K562 (cell line): ENCODE measurements around the gene RELL2. TPM values are rescaled to one million over a fixed set of nuclear protein-coding genes. Genes with fewer than 3 reads are reported as not detected.

Experiments used
- ATAC-seq: fragments of 200-7000 bp; cut with Tn5 transposase; 3 replicates; pipeline ENCODE4 v1.9.1; 2020; ENCODE audit warnings: moderate library complexity
- BruUV-seq: library from RNA; stranded (reverse); fragments of 400-500 nt; replicated peaks from 2 replicates; lab custom pipeline; 2021; lab: Mats Ljungman, UMichigan
- CTCF ChIA-PET: fragments of 300-600 bp; formaldehyde crosslinking; extraction: SDS; loops from one replicate; lab custom pipeline; 2021; ENCODE audit warnings: low intra/inter-chr PET ratio; lab: Yijun Ruan, JAX
- POLR2A ChIA-PET: fragments of 300-600, 350-650 bp; sonication (Branson Sonifier 250); formaldehyde crosslinking; extraction: SDS; loops from one replicate; lab custom pipeline; 2021; ENCODE audit warnings: antibody characterized with exemption, inconsistent platforms; lab: Yijun Ruan, JAX
- DNase-seq, 4 experiments: peaks; one replicate each; pipeline versions ENCODE4 v3.0.0 to v3.0.0-alpha.2; 2011 to 2018; ENCODE audit warnings: low spot score in 3 of 4, mixed read lengths in 3 of 4; ENCODE audit errors: extremely low read depth in 1 of 4
- FAIRE-seq: peaks from 2 replicates; lab custom pipeline; 2011; peaks lifted over from hg19 to GRCh38; lab: Jason Lieb, UNC
- H2AFZ ChIP-seq: 2 replicates; pipeline ENCODE4 v1.6.0; 2011; ENCODE audit warnings: low read depth, low read length, control low read depth, inconsistent platforms
- H3K27ac ChIP-seq: fragments of 200-600 bp; 3 replicates; pipeline ENCODE4 v1.8.0; 2011; ENCODE audit warnings: low read depth, mild to moderate bottlenecking, control low read depth, inconsistent platforms, low read length, moderate library complexity, mixed read lengths; ENCODE audit errors: extremely low read depth
- H3K27me3 ChIP-seq, 2 experiments: fragments of 300-600 bp in 1 of 2; 2 replicates in 1 of 2; 3 replicates in 1 of 2; pipeline versions ENCODE4 v1.6.0 to v1.8.0; 2011; ENCODE audit warnings: inconsistent platforms in 2 of 2, low read length in 2 of 2, mild to moderate bottlenecking in 1 of 2, mixed read lengths in 1 of 2, moderate library complexity in 1 of 2; ENCODE audit not compliant: control insufficient read depth in 2 of 2, insufficient read depth in 2 of 2
- H3K36me3 ChIP-seq: fragments of 300-600 bp; 3 replicates; pipeline ENCODE4 v1.8.0; 2011; ENCODE audit warnings: mild to moderate bottlenecking, low read length, inconsistent platforms; ENCODE audit not compliant: control insufficient read depth, insufficient read depth
- H3K4me1 ChIP-seq, 2 experiments: fragments of 200-600 bp in 1 of 2; replicated peaks in 1 of 2; 2 replicates in 1 of 2; 3 replicates in 1 of 2; pipeline versions ENCODE4 v1.5.1 to v1.8.0; 2011; ENCODE audit warnings: inconsistent platforms in 2 of 2, low read length in 2 of 2, mild to moderate bottlenecking in 1 of 2, mixed read lengths in 1 of 2, moderate library complexity in 1 of 2; ENCODE audit not compliant: control insufficient read depth in 2 of 2, insufficient read depth in 2 of 2
- H3K4me2 ChIP-seq: 2 replicates; pipeline ENCODE4 v1.6.1; 2011; ENCODE audit warnings: low read length, control low read depth, inconsistent platforms, mixed read lengths; ENCODE audit not compliant: insufficient read depth
- H3K4me3 ChIP-seq: fragments of 200-600 bp; sonication (generic), shearing (Covaris generic); 2 replicates; pipeline ENCODE4 v1.5.1; 2016; ENCODE audit warnings: control low read depth, inconsistent platforms
- H3K79me2 ChIP-seq: fragments of 200-600 bp; 3 replicates; pipeline ENCODE4 v1.8.0; 2011; ENCODE audit warnings: low read length, inconsistent platforms; ENCODE audit not compliant: control insufficient read depth, insufficient read depth
- H3K9ac ChIP-seq, 2 experiments: 2 replicates each; pipeline versions ENCODE4 v1.6.0 to v1.6.1; 2011; ENCODE audit warnings: low read depth in 2 of 2, low read length in 2 of 2, control low read depth in 1 of 2, inconsistent platforms in 1 of 2, mild to moderate bottlenecking in 1 of 2, mixed read lengths in 1 of 2; ENCODE audit not compliant: insufficient read depth in 1 of 2
- H3K9me1 ChIP-seq: one replicate; pipeline ENCODE4 v1.6.0; 2011; ENCODE audit warnings: inconsistent platforms, mild to moderate bottlenecking, low read length, moderate library complexity; ENCODE audit not compliant: control insufficient read depth, insufficient read depth
- H3K9me3 ChIP-seq: replicated peaks from 2 replicates; pipeline ENCODE4 v1.5.1; 2011; ENCODE audit warnings: low read depth, low read length, inconsistent platforms; ENCODE audit not compliant: control insufficient read depth, insufficient read depth
- H4K20me1 ChIP-seq: replicated peaks from 2 replicates; pipeline ENCODE4 v1.6.1; 2011; ENCODE audit warnings: low read length, inconsistent platforms, mixed read lengths; ENCODE audit not compliant: control insufficient read depth, insufficient read depth
- BCOR ChIP-seq: fragments of 450-650 bp; IDR thresholded peaks from 2 replicates; pipeline ENCODE4 v1.6.1; 2016
- DEAF1 ChIP-seq: fragments of 450-650 bp; formaldehyde crosslinking; IDR thresholded peaks from 2 replicates; pipeline ENCODE4 v1.4.0; 2020; ENCODE audit warnings: mild to moderate bottlenecking, moderate library complexity
- EHMT2 ChIP-seq: fragments of 450-650 bp; IDR thresholded peaks from 2 replicates; pipeline ENCODE4 v1.6.1; 2018; ENCODE audit warnings: antibody characterized with exemption
- GATAD2A ChIP-seq: fragments of 450-650 bp; IDR thresholded peaks from 2 replicates; pipeline ENCODE4 v1.6.1; 2017
- PCBP2 ChIP-seq: fragments of 200-400 bp; formaldehyde crosslinking; IDR thresholded peaks from 2 replicates; pipeline ENCODE4 v1.6.1; 2018; ENCODE audit warnings: low read length, low read depth, mild to moderate bottlenecking, moderate library complexity; ENCODE audit not compliant: poor library complexity, severe bottlenecking
- RBM17 ChIP-seq: fragments of 200-400 bp; formaldehyde crosslinking; IDR thresholded peaks from 2 replicates; pipeline ENCODE4 v1.6.1; 2017; ENCODE audit warnings: low read depth, mild to moderate bottlenecking, low read length, borderline replicate concordance
- SMAD3 ChIP-seq: fragments of 450-650 bp; formaldehyde crosslinking; conservative IDR thresholded peaks from 2 replicates; pipeline ENCODE4 v1.4.0; 2020; ENCODE audit warnings: mild to moderate bottlenecking
- TEAD1 ChIP-seq, 2 experiments: fragments of 450-650 bp in 1 of 2; sonication (generic) in 1 of 2; formaldehyde crosslinking; IDR thresholded peaks; 2 replicates each; pipeline versions ENCODE4 v1.4.0 to v1.8.0; 2020 to 2022; ENCODE audit warnings: mild to moderate bottlenecking in 2 of 2, missing genetic modification reagents in 1 of 2
- TRIM24 ChIP-seq, 2 experiments: fragments of 450-650 bp; IDR thresholded peaks; 2 replicates each; pipeline ENCODE4 v1.6.1; 2016
- ZBTB12 ChIP-seq: fragments of 250-450 bp; sonication (Bioruptor Pico); IDR thresholded peaks from 2 replicates; pipeline ENCODE4 v1.4.0; 2020
- ZBTB43 ChIP-seq: sonication (generic); formaldehyde crosslinking; IDR thresholded peaks from 2 replicates; pipeline ENCODE4 v1.8.0; 2023; ENCODE audit warnings: mild to moderate bottlenecking, missing genetic modification reagents
- ZNF561 ChIP-seq: fragments of 450-650 bp; formaldehyde crosslinking; conservative IDR thresholded peaks from 2 replicates; pipeline ENCODE4 v1.4.0; 2020; ENCODE audit warnings: mild to moderate bottlenecking, moderate library complexity
- ZNF717 ChIP-seq: fragments of 250-450 bp; sonication (Bioruptor Pico); IDR thresholded peaks from 2 replicates; pipeline ENCODE4 v1.5.0; 2021
- WGBS: fragments of 100-300 bp; shearing (Covaris generic); methylation state at CpG from one replicate; pipeline ENCODE4 v1.1.6; 2016; ENCODE audit warnings: low coverage, mixed read lengths; ENCODE audit not compliant: insufficient coverage; ENCODE audit errors: missing lambda C conversion rate; 5-methylcytosine and 5-hydroxymethylcytosine counted together
- in situ Hi-C: fragments of 300-500 bp; cut with MboI; formaldehyde crosslinking; loops from 4 replicates; pipeline ENCODE4 v1.15.0; 2018; ENCODE audit warnings: inconsistent platforms, mixed read lengths
- intact Hi-C: fragments of 100-400 bp; cut with micrococcal nuclease; formaldehyde crosslinking; loops from 2 replicates; pipeline ENCODE4 v1.14.2; 2022
- polyA plus RNA-seq, 8 experiments: library from polyadenylated mRNA; depleted of rRNA in 4 of 8; stranded (reverse) in 5 of 8; unstranded in 3 of 8; fragments of >200 nt; fragmentation: Nextera tagmentation in 2 of 8; fragmentation: Illumina TruSeq in 1 of 8; extraction: Ambion mirVana in 2 of 8; extraction: Trizol in 1 of 8; gene quantifications; 2 replicates each; pipeline versions ENCODE4 v1.2.1 to v1.2.3, GENCODE V29; 2011 to 2014; ENCODE audit warnings: inconsistent platforms in 1 of 8, missing spikeins in 1 of 8
- total RNA-seq, 7 experiments: library from RNA; depleted of rRNA in 6 of 7; stranded (reverse); fragments of >200 nt in 6 of 7; fragmentation: Illumina TruSeq in 2 of 7; extraction: Trizol in 2 of 7; gene quantifications; 2 replicates each; pipeline versions ENCODE4 v1.2.1 to v1.2.3, GENCODE V29; 2011 to 2021; ENCODE audit warnings: low replicate concordance in 1 of 7
- TF ChIP-seq, protein P1 (sequence below): fragments of 250-450 bp; sonication (Bioruptor Pico); IDR thresholded peaks from 2 replicates; pipeline ENCODE4 v1.8.0; 2022; ENCODE audit warnings: inconsistent platforms, mild to moderate bottlenecking, moderate library complexity, borderline replicate concordance
- TF ChIP-seq, protein P2 (sequence below): sonication (generic); formaldehyde crosslinking; IDR thresholded peaks from 2 replicates; pipeline ENCODE4 v1.8.1; 2022; ENCODE audit warnings: missing genetic modification reagents

The RELL2 gene
- total and polyA plus RNA-seq, 9 of the 15 experiments (the other 6 are each of a cell fraction or from before 2014, with no cell fraction given), result 0.06 to 36.0 (median 14.3) TPM

GRCh38 chr5:141672841-141673813, 36.3 kb downstream of the RELL2 start:
- in situ Hi-C loops, result no loop called here
- no peaks in the 10 kb centered on the region; the same call in 1 of the 2 replicates for H4K20me1 ChIP-seq
- no peak overlapping the region for H3K27ac ChIP-seq
- no peak for FAIRE-seq
- WGBS, result 74% methylated on average over 14 of the region's 19 CpGs
- no TSS peak for BruUV-seq
- ChIA-PET CTCF (no interaction called here), POLR2A (interaction anchor here (1.1 kb wide), 1 partner anchor 8 kb away, joined by 5 read pairs; no protein-coding TSS in a partner anchor)
- ATAC-seq, result no peak
- no peak overlapping the region for H3K4me2 ChIP-seq
- H3K9me1 ChIP-seq, result no peaks in the 10 kb centered on the region
- H3K36me3 ChIP-seq, result no peaks in the 10 kb centered on the region; the same call in 2 of the 3 replicates
- intact Hi-C loops, result no loop called here
- H3K79me2 ChIP-seq, result no peaks in the 10 kb centered on the region
- H3K4me1 ChIP-seq, result peaks cover 2 to 11% of the 10 kb centered on the region in 2 experiments; a peak in 2 of 5 replicates
- H3K4me3 ChIP-seq, result no peak overlapping the region
- peak overlapping the region in 1 of 2 experiments; percentile 80; a peak in 2 of 4 replicates for H3K9ac ChIP-seq
- no peak for DNase-seq
- no peak overlapping the region for H2AFZ ChIP-seq
- H3K9me3 ChIP-seq, result no peaks in the 10 kb centered on the region
- no peaks in the 10 kb centered on the region for H3K27me3 ChIP-seq
- no peak for TF ChIP-seq RBM17
- no peak for TF ChIP-seq TEAD1 (CRISPR knock-in tag; IDR thresholded peaks at IDR 0.05)
- no peak for TF ChIP-seq SMAD3 (CRISPR knock-in tag)
- no peak for TF ChIP-seq GATAD2A
- no peak for TF ChIP-seq ZBTB43 (CRISPR knock-in tag)
- TF ChIP-seq TRIM24 (IDR thresholded peaks at IDR 0.05), result no peak
- TF ChIP-seq BCOR, result no peak
- TF ChIP-seq ZBTB12 (CRISPR knock-in tag), result no peak
- TF ChIP-seq, protein P1, sequence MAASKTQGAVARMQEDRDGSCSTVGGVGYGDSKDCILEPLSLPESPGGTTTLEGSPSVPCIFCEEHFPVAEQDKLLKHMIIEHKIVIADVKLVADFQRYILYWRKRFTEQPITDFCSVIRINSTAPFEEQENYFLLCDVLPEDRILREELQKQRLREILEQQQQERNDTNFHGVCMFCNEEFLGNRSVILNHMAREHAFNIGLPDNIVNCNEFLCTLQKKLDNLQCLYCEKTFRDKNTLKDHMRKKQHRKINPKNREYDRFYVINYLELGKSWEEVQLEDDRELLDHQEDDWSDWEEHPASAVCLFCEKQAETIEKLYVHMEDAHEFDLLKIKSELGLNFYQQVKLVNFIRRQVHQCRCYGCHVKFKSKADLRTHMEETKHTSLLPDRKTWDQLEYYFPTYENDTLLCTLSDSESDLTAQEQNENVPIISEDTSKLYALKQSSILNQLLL, result no peak
- TF ChIP-seq DEAF1 (CRISPR knock-in tag), result no peak
- no peak for TF ChIP-seq ZNF561 (CRISPR knock-in tag)
- TF ChIP-seq ZNF717 (CRISPR knock-in tag), result no peak
- TF ChIP-seq, protein P2, sequence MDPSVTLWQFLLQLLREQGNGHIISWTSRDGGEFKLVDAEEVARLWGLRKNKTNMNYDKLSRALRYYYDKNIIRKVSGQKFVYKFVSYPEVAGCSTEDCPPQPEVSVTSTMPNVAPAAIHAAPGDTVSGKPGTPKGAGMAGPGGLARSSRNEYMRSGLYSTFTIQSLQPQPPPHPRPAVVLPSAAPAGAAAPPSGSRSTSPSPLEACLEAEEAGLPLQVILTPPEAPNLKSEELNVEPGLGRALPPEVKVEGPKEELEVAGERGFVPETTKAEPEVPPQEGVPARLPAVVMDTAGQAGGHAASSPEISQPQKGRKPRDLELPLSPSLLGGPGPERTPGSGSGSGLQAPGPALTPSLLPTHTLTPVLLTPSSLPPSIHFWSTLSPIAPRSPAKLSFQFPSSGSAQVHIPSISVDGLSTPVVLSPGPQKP (CRISPR knock-in tag), result no peak
- TF ChIP-seq EHMT2, result no peak
- no peak for TF ChIP-seq PCBP2
